Posterior vena cava (tissue), 2 donors: ENCODE results near the gene C6orf47. TPM values are rescaled to one million over a fixed set of nuclear protein-coding genes. Genes with fewer than 3 reads are reported as not detected.

Experiments used
- DNase-seq: peaks from one replicate; pipeline ENCODE4 v3.0.0-alpha.2; 2020; ENCODE audit warnings: low spot score
- intact Hi-C, 2 donors: fragments of 100-400 bp; cut with DNase I; formaldehyde crosslinking; loops; one replicate each; pipeline versions ENCODE4 v1.14.1 to v1.14.2; 2022 to 2023
- microRNA-seq, 2 donors: library from miRNA; unstranded; fragments of <30 nt; microRNA quantifications; one replicate each; pipeline ENCODE4 v1.2.0, GENCODE V29; 2020 to 2021; ENCODE audit warnings: borderline microRNAs expressed in 2 of 2
- total RNA-seq, 2 donors: library from RNA; stranded (reverse); fragmentation: NEBNext Ultra II Directional; extraction: Animal tissue kit (Norgen Biotek cat#: 25700); gene quantifications; one replicate each; pipeline ENCODE4 v1.2.1, GENCODE V29; 2021
- donor health status: DM: yes; HTN: yes; CAD: no.
- donor health status: DM: yes; HTN: yes; CAD: no.

The C6orf47 gene
- total RNA-seq, 2 donors from 2014 or later: 18.8 to 19.3 TPM

- DNase-seq: no peak
These were observed 38.6 kb downstream of the C6orf47 start for GRCh38 chr6:31621991-31622390.

GRCh38 chr6:31621320-31621939 lies 39.1 kb downstream of the C6orf47 start:
- intact Hi-C loops: no loop called here

More at GRCh38 chr6:31621991-31622390, 38.6 kb downstream of the C6orf47 start:
- intact Hi-C loops: no loop called here

GRCh38 chr6:31620586-31621319 lies 39.8 kb downstream of the C6orf47 start, which contains the start of gene PRRC2A:
PRRC2A (plus strand) TSS chr6:31620715; CDS start chr6:31622790, 2,075 bp downstream.
- DNase-seq: peak; percentile 98
- intact Hi-C loops: no loop called here

More at GRCh38 chr6:31621320-31621939, 39.1 kb downstream of the C6orf47 start:
- DNase-seq: no peak

- intact Hi-C loops: no loop called here
These were observed 40.6 kb downstream of the C6orf47 start for GRCh38 chr6:31619805-31620585.

GRCh38 chr6:31617010-31617409 lies 43.6 kb downstream of the C6orf47 start:
- intact Hi-C loops: no loop called here
- DNase-seq: no peak

More at GRCh38 chr6:31619805-31620585, 40.6 kb downstream of the C6orf47 start:
- peak; percentile 99 for DNase-seq

- DNase-seq: no peak
- intact Hi-C loops: no loop called here
These were observed 44.8 kb downstream of the C6orf47 start for GRCh38 chr6:31615748-31616147.

GRCh38 chr6:31614684-31615578 lies 45.6 kb downstream of the C6orf47 start, which contains the start of gene AIF1:
AIF1 (plus strand) TSS chr6:31615234; CDS start chr6:31615330, 96 bp downstream.
- intact Hi-C loops: loop anchor here in 1 of 2 donors (1.0 kb wide), 1 partner anchor 39 kb away; no protein-coding TSS in a partner anchor

GRCh38 chr6:31614075-31614619 lies 46.4 kb downstream of the C6orf47 start:
- intact Hi-C loops: loop anchor here in 1 of 2 donors (1.0 kb wide), 1 partner anchor 38 kb away; no protein-coding TSS in a partner anchor
- DNase-seq: no peak

More at GRCh38 chr6:31614684-31615578, 45.6 kb downstream of the C6orf47 start, which contains the start of gene AIF1:
- no peak for DNase-seq

GRCh38 chr6:31610968-31611367 lies 49.6 kb downstream of the C6orf47 start:
- DNase-seq: no peak
- intact Hi-C loops: no loop called here

GRCh38 chr6:31609519-31610406 lies 50.8 kb downstream of the C6orf47 start:
- intact Hi-C loops: no loop called here
- no peak for DNase-seq

Small RNAs within 50 kb of the gene (microRNA-seq; reads per million reads assigned to microRNA genes)
- 0.26 to 0.65 reads per million in 2 donors for gene MIR4646
- gene MIR6832: 0 reads per million in 2 donors

Other genes starting within 250 kb of the C6orf47 start
- gene MICB, start 162.6 kb downstream of the C6orf47 start, total RNA-seq: 1 to 10 TPM; 2.9 to 4.1 TPM
- not detected for gene MCCD1, start 131.8 kb downstream of the C6orf47 start, total RNA-seq
- 100 to 1,000 TPM; 165 to 180 TPM for gene DDX39B, start 118.8 kb downstream of the C6orf47 start, total RNA-seq
- 1 to 10 TPM in 1 of 2 donors, under 1 TPM in 1; 0.43 to 1.2 TPM for gene ATP6V1G2, start 114.2 kb downstream of the C6orf47 start, total RNA-seq
- 10 to 100 TPM; 12.0 to 13.2 TPM for gene NFKBIL1, start 113.2 kb downstream of the C6orf47 start, total RNA-seq
- not detected for gene LTA, start 88.5 kb downstream of the C6orf47 start, total RNA-seq
- under 1 TPM; 0.81 to 0.93 TPM for gene TNF, start 85.2 kb downstream of the C6orf47 start, total RNA-seq
- gene LTB, start 78.4 kb downstream of the C6orf47 start, total RNA-seq: 1 to 10 TPM in 1 of 2 donors, under 1 TPM in 1; 0.90 to 1.6 TPM
- gene LST1, start 74.5 kb downstream of the C6orf47 start, total RNA-seq: 10 to 100 TPM in 1 of 2 donors, 1 to 10 TPM in 1; 9.2 to 24.8 TPM
- not detected for gene NCR3, start 67.8 kb downstream of the C6orf47 start, total RNA-seq
- gene AIF1, start 45.5 kb downstream of the C6orf47 start, total RNA-seq: 10 to 100 TPM; 18.1 to 68.7 TPM
- 100 to 1,000 TPM; 119 to 133 TPM for gene PRRC2A, start 40.1 kb downstream of the C6orf47 start, total RNA-seq
- 100 to 1,000 TPM; 146 to 193 TPM for gene BAG6, start 8.1 kb downstream of the C6orf47 start, total RNA-seq
- gene APOM, start 4.9 kb downstream of the C6orf47 start, total RNA-seq: 1 to 10 TPM in 1 of 2 donors, under 1 TPM in 1; 0.60 to 1.2 TPM
- gene GPANK1, start 4.2 kb upstream of the C6orf47 start, total RNA-seq: 10 to 100 TPM in 1 of 2 donors, 1 to 10 TPM in 1; 7.8 to 10.1 TPM
- 10 to 100 TPM; 85.2 to 90.4 TPM for gene CSNK2B, start 5.3 kb upstream of the C6orf47 start, total RNA-seq
- gene LY6G5B, start 9.2 kb upstream of the C6orf47 start, total RNA-seq: 1 to 10 TPM; 9.5 to 9.8 TPM
- 1 to 10 TPM; 1.7 to 1.9 TPM for gene LY6G5C, start 20.3 kb upstream of the C6orf47 start, total RNA-seq
- gene ABHD16A, start 42.5 kb upstream of the C6orf47 start, total RNA-seq: 10 to 100 TPM; 38.3 to 39.4 TPM
- not detected for gene LY6G6F, start 46.1 kb upstream of the C6orf47 start, total RNA-seq
- gene LY6G6D, start 54.6 kb upstream of the C6orf47 start, total RNA-seq: not detected
- gene LY6G6C, start 61.0 kb upstream of the C6orf47 start, total RNA-seq: not detected
- 1 to 10 TPM in 1 of 2 donors, under 1 TPM in 1; 0.52 to 1.1 TPM for gene MPIG6B, start 62.6 kb upstream of the C6orf47 start, total RNA-seq
- 10 to 100 TPM; 88.3 to 97.4 TPM for gene DDAH2, start 68.5 kb upstream of the C6orf47 start, total RNA-seq
- 100 to 1,000 TPM; 272 to 402 TPM for gene CLIC1, start 75.8 kb upstream of the C6orf47 start, total RNA-seq
- gene MSH5, start 79.2 kb upstream of the C6orf47 start, total RNA-seq: 1 to 10 TPM; 7.7 to 9.8 TPM
- not detected for gene SAPCD1, start 101.9 kb upstream of the C6orf47 start, total RNA-seq
- gene VWA7, start 116.5 kb upstream of the C6orf47 start, total RNA-seq: under 1 TPM; 0.37 to 0.48 TPM
- gene VARS1, start 135.0 kb upstream of the C6orf47 start, total RNA-seq: 10 to 100 TPM; 49.0 to 60.8 TPM
- 10 to 100 TPM; 38.7 to 39.7 TPM for gene LSM2, start 146.2 kb upstream of the C6orf47 start, total RNA-seq
- 1 to 10 TPM; 1.4 to 1.7 TPM for gene HSPA1L, start 154.5 kb upstream of the C6orf47 start, total RNA-seq
- gene HSPA1A, start 154.8 kb upstream of the C6orf47 start, total RNA-seq: 100 to 1,000 TPM; 157 to 187 TPM
- gene HSPA1B, start 167.0 kb upstream of the C6orf47 start, total RNA-seq: 100 to 1,000 TPM in 1 of 2 donors, 10 to 100 TPM in 1; 89.8 to 106 TPM
- gene NEU1, start 202.0 kb upstream of the C6orf47 start, total RNA-seq: 10 to 100 TPM; 22.2 to 29.0 TPM
- under 1 TPM; 0.33 to 0.65 TPM for gene SLC44A4, start 218.2 kb upstream of the C6orf47 start, total RNA-seq
- 10 to 100 TPM; 24.0 to 26.8 TPM for gene EHMT2, start 236.9 kb upstream of the C6orf47 start, total RNA-seq
- gene ZBTB12, start 241.3 kb upstream of the C6orf47 start, total RNA-seq: 1 to 10 TPM; 3.6 to 4.2 TPM